Panc1 (cell line): Measurements from ENCODE around the gene FAM169A. TPM values are rescaled to one million over a fixed set of nuclear protein-coding genes. Genes with fewer than 3 reads are reported as not detected.
A peak's percentile ranks its signal among the peaks of the same experiment; 100 is the strongest.
"Not testable (repeated sequence)": the region's sequence is repeated elsewhere in the genome, so short reads cannot be mapped to it uniquely, and the experiment has no call there.

Experiments used
- ATAC-seq: fragments of 200-7000 bp; cut with Tn5 transposase; 2 replicates; pipeline ENCODE4 v1.9.1; 2020; ENCODE audit warnings: mild to moderate bottlenecking, moderate library complexity
- BruUV-seq: library from RNA; stranded (reverse); fragments of 400-500 nt; replicated peaks from 2 replicates; lab custom pipeline; 2021; lab: Mats Ljungman, UMichigan
- CTCF ChIA-PET: fragments of 300-600 bp; sonication (Branson Sonifier 250); formaldehyde crosslinking; loops from one replicate; lab custom pipeline; 2022; ENCODE audit warnings: antibody characterized with exemption; lab: Charles Lee
- POLR2A ChIA-PET: fragments of 300-600 bp; sonication (Branson Sonifier 250); formaldehyde crosslinking; loops from one replicate; lab custom pipeline; 2022; ENCODE audit warnings: antibody characterized with exemption; lab: Charles Lee
- DNase-seq: peaks from one replicate; pipeline ENCODE4 v3.0.0-alpha.2; 2010; ENCODE audit warnings: low read depth, low spot score
- H3K27ac ChIP-seq: 2 replicates; pipeline ENCODE4 v1.5.1; 2011; ENCODE audit warnings: mild to moderate bottlenecking, low read length, inconsistent platforms
- H3K27me3 ChIP-seq: fragments of 200-500 bp; sonication (Bioruptor generic); 2 replicates; pipeline ENCODE4 v1.6.0; 2014; ENCODE audit warnings: low read length, inconsistent platforms; ENCODE audit not compliant: control insufficient read depth, insufficient read depth
- H3K36me3 ChIP-seq: fragments of 200-500 bp; sonication (Bioruptor generic); 2 replicates; pipeline ENCODE4 v1.5.1; 2014; ENCODE audit warnings: inconsistent platforms, mild to moderate bottlenecking, low read length, moderate library complexity; ENCODE audit not compliant: control insufficient read depth, insufficient read depth
- H3K4me1 ChIP-seq: 2 replicates; pipeline ENCODE4 v1.5.1; 2011; ENCODE audit warnings: inconsistent platforms, mild to moderate bottlenecking, low read length, moderate library complexity; ENCODE audit not compliant: control insufficient read depth, insufficient read depth
- H3K4me3 ChIP-seq, 2 experiments: 2 replicates each; pipeline ENCODE4 v1.5.1; 2011 to 2012; ENCODE audit warnings: low read depth in 2 of 2, low read length in 2 of 2, mild to moderate bottlenecking in 2 of 2, inconsistent platforms in 1 of 2, moderate library complexity in 1 of 2
- H3K9me3 ChIP-seq: fragments of 200-500 bp; sonication (Bioruptor generic); 2 replicates; pipeline ENCODE4 v1.5.1; 2014; ENCODE audit warnings: low read depth, mild to moderate bottlenecking, inconsistent platforms, low read length, moderate library complexity; ENCODE audit not compliant: control insufficient read depth, insufficient read depth
- POLR2AphosphoS5 ChIP-seq: IDR thresholded peaks from 2 replicates; pipeline ENCODE4 v1.6.1; 2012; ENCODE audit warnings: mild to moderate bottlenecking, low read depth, low read length, moderate library complexity
- REST ChIP-seq, 2 experiments: IDR thresholded peaks; 2 replicates each; pipeline ENCODE4 v1.6.1; 2011 to 2012; ENCODE audit warnings: low read depth in 2 of 2, control low read depth in 1 of 2, low read length in 1 of 2, mild to moderate bottlenecking in 1 of 2, moderate library complexity in 1 of 2; ENCODE audit not compliant: insufficient read depth in 1 of 2
- SIN3A ChIP-seq: IDR thresholded peaks from 2 replicates; pipeline ENCODE4 v1.6.1; 2012; ENCODE audit warnings: low read depth, mild to moderate bottlenecking, low read length, moderate library complexity, borderline replicate concordance; ENCODE audit not compliant: insufficient read depth
- TCF7L2 ChIP-seq: IDR thresholded peaks from 2 replicates; pipeline ENCODE4 v1.6.1; 2011; ENCODE audit warnings: mild to moderate bottlenecking, low read depth, low read length, inconsistent platforms
- in situ Hi-C: cut with HindIII; loops from 2 replicates; pipeline ENCODE4 v1.10.0; 2016; ENCODE audit warnings: low sequenced_read_pairs, low pct_unique_long_range_greater_than_20kb
- intact Hi-C: fragments of 100-400 bp; cut with micrococcal nuclease; formaldehyde crosslinking; loops from one replicate; pipeline ENCODE4 v1.10.0; 2022; ENCODE audit not compliant: unreplicated experiment
- total RNA-seq: library from RNA; stranded (reverse); gene quantifications from one replicate; pipeline ENCODE4 v1.2.1, GENCODE V29; 2021; ENCODE audit not compliant: unreplicated experiment
- TF ChIP-seq, protein P1 (sequence below): fragments of 450-650 bp; IDR thresholded peaks from 2 replicates; pipeline ENCODE4 v1.5.1; 2017; ENCODE audit warnings: mild to moderate bottlenecking

The FAM169A gene
- total RNA-seq, 1 experiment from 2014 or later = 23.1 TPM

- POLR2A ChIA-PET = no interaction called here
- DNase-seq (no peak), ATAC-seq (no peak)
- no peaks in the 10 kb centered on the region for H3K36me3 ChIP-seq
- no peaks in the 10 kb centered on the region for H3K9me3 ChIP-seq
- no peaks in the 10 kb centered on the region for H3K27me3 ChIP-seq
- no TSS peak for BruUV-seq
- CTCF ChIA-PET = no interaction called here
- H3K27ac ChIP-seq = no peak overlapping the region
- no peak overlapping the region for H3K4me3 ChIP-seq
- intact Hi-C loops (no loop called here), in situ Hi-C loops (no loop called here)
- TF ChIP-seq SIN3A (no peak), TCF7L2 (no peak), REST (IDR thresholded peaks at IDR 0.05; ENCODE audit: insufficient read depth in 1 of 2, low read depth in 2 of 2, low read length in 1 of 2) (no peak), POLR2AphosphoS5 (no peak)
- TF ChIP-seq, protein P1, sequence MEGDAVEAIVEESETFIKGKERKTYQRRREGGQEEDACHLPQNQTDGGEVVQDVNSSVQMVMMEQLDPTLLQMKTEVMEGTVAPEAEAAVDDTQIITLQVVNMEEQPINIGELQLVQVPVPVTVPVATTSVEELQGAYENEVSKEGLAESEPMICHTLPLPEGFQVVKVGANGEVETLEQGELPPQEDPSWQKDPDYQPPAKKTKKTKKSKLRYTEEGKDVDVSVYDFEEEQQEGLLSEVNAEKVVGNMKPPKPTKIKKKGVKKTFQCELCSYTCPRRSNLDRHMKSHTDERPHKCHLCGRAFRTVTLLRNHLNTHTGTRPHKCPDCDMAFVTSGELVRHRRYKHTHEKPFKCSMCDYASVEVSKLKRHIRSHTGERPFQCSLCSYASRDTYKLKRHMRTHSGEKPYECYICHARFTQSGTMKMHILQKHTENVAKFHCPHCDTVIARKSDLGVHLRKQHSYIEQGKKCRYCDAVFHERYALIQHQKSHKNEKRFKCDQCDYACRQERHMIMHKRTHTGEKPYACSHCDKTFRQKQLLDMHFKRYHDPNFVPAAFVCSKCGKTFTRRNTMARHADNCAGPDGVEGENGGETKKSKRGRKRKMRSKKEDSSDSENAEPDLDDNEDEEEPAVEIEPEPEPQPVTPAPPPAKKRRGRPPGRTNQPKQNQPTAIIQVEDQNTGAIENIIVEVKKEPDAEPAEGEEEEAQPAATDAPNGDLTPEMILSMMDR = no peak
- 0 out of 2 replicates have a peak, but pooled peaks cover 3% of the 10 kb centered on the region for H3K4me1 ChIP-seq
Observed at GRCh38 chr5:74888117-74888516, 21.9 kb upstream of the FAM169A start.

- 0 out of 2 replicates have a peak, but pooled peaks cover 3% of the 10 kb centered on the region for H3K4me1 ChIP-seq
- no peak overlapping the region for H3K27ac ChIP-seq
- ChIA-PET CTCF (no interaction called here), POLR2A (no interaction called here)
- no TSS peak for BruUV-seq
- H3K27me3 ChIP-seq = no peaks in the 10 kb centered on the region
- DNase-seq = no peak
- no peaks in the 10 kb centered on the region for H3K36me3 ChIP-seq
- peak; percentile 93 for TF ChIP-seq TCF7L2
- TF ChIP-seq POLR2AphosphoS5 = no peak
- in situ Hi-C loops = no loop called here
- peak; percentile 38; the same call in 1 of the 2 replicates for ATAC-seq
- H3K9me3 ChIP-seq = no peaks in the 10 kb centered on the region
- intact Hi-C loops = no loop called here
- no peak overlapping the region for H3K4me3 ChIP-seq
Observed at GRCh38 chr5:74885170-74885569, 19.0 kb upstream of the FAM169A start.

DNA sequence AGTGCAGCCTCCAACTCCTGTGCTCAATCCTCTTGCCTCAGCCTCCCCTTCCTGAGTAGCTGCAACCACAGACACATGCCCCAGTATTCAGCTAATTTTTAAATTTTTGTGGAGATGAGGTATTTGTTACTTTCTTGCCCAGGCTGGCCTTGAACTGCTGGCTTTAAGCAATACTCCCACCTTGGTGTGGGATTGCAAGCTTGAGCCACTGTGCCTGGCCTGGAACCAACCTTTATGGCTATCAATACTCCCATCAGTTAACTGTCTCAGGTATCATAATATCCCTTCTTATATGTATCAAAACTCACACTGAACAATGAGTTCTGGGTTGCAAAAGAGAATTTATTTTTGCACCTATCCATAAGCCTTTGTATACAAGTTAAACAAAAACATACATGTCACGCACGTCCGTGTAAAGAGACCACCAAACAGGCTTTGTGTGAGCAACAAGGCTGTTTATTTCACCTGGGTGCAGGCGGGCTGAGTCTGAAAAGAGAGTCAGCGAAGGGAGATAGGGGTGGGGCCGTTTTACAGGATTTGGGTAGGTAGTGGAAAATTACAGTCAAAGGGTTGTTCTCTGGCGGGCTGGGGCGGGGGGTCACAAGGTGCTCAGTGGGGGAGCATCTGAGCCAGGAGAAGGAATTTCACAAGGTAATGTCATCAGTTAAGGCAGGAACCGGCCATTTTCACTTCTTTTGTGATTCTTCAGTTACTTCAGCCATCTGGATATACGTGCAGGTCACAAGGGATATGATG is 16.4 kb upstream of the FAM169A start:
- ATAC-seq, H3K27me3 ChIP-seq, CTCF ChIA-PET, H3K36me3 ChIP-seq, H3K27ac ChIP-seq, in situ Hi-C loops, H3K4me1 ChIP-seq, POLR2A ChIA-PET, DNase-seq, BruUV-seq, H3K4me3 ChIP-seq, H3K9me3 ChIP-seq, intact Hi-C loops: not testable (repeated sequence)
